ENCODE measurements around the gene TRNP1.
"Not testable (repeated sequence)": the region's sequence is repeated elsewhere in the genome, so short reads cannot be mapped to it uniquely, and the experiment has no call there.

The TRNP1 gene, protein sequence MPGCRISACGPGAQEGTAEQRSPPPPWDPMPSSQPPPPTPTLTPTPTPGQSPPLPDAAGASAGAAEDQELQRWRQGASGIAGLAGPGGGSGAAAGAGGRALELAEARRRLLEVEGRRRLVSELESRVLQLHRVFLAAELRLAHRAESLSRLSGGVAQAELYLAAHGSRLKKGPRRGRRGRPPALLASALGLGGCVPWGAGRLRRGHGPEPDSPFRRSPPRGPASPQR

DNA sequence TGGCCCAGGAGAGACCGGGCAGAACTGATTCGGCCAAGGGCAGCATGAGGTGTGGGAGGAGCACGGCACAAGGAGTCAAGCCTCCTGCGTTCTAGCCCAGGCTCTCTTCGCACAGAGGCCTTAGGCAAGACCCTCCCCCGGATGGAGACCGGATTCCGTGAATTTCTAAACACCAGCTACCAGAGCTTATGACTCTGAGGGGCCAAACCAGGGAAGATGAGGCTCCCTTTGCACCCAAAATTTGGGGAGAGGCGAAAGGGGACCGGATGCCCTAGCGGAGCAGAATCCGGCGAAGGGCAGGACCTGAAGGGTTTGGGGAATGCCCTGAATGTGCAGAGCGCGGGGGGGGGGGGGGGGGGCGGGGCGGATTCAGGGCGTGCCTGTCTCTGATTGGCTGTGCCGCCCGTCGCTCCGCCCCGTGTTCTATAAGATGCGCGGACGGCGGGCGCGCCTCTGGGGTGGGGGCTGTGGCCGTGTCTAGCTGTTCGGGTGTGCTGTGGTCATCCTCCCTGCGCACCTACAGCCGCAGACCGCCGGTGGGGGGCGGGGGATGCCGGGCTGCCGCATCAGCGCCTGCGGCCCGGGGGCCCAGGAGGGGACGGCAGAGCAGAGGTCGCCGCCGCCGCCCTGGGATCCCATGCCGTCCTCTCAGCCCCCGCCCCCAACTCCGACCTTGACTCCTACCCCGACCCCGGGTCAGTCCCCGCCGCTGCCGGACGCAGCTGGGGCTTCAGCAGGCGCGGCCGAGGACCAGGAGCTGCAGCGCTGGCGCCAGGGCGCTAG is at the start of gene TRNP1:
Gene TRNP1 (plus strand): TSS at position 456 of the 783 bp plus-strand sequence. CDS start 95 bp downstream, at position 551.
- DNase-seq, result peak; percentile 63

DNA sequence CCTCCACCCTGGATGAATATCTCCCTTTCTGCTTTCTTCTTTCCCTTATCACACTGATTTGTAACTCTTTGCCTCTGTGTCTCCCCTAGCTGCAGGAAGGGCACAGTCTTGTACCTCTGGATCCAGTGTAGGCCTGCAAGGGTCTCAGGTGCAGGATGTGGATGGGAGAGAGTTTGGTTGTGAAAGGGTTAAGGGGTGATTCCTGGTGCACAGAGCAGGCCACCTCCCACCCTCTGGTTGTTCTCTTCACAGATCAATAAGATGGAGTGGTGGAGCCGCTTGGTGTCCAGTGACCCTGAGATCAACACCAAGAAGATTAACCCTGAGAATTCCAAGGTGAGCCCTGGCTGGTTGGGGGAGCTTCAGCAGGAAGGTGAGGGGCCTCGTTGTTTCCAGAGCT is 48.4 kb upstream of the TRNP1 start:
- DNase-seq, result no peak

DNA sequence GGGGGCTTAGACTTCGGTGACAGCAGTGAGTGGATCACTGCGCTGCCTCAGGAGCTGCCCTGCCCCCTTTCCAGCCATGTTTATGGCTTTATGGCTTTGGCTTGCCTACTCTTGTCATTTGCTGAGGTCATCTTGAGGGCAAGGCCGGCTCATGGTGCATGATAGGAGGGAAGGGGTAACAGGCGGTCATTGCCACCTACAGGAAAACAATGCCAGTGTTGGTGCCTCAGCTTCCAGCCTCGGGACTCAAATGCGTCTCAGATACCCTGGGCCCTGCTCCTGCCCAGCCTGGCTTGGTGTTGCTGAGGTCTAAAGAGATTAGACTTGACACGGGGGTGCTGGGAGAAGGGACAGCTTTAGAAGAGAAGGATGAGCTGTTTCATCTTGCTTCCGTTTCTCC is 47.8 kb upstream of the TRNP1 start:
- DNase-seq, result no peak

DNA sequence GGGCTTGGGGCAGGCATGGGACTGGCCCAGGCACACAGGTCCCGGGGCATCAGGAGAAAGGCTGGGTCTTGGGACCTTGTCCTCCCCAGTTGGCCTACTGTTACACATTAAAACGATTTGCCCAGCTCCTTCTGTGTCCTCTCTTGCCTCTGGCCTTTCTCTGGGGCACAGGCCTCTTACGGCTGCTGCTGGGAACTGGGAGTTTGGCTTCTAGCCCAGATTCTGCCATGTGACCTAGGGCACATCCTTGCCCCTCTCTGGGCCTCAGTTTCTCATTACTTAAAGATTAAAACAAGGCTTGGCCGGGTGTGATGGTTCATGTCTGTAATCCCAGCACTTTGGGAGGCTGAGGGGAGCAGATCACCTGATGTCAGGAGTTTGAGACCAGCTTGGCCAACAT is 47.2 kb upstream of the TRNP1 start:
- DNase-seq, result no peak

DNA sequence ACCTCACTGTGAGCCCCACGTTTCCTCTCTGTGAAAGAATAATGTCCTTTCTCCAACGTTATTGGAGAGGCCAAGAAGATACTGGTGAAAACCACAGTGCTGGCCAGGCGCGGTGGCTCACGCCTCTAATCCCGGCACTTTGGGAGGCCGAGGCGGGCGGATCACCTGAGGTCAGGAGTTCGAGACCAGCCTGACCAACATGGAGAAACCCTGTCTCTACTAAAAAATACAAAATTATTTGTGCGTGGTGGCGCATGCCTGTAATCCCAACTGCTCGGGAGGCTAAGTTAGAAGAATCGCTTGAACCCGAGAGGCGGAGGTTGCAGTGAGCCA is 44.8 kb upstream of the TRNP1 start:
- DNase-seq, result not testable (repeated sequence)

DNA sequence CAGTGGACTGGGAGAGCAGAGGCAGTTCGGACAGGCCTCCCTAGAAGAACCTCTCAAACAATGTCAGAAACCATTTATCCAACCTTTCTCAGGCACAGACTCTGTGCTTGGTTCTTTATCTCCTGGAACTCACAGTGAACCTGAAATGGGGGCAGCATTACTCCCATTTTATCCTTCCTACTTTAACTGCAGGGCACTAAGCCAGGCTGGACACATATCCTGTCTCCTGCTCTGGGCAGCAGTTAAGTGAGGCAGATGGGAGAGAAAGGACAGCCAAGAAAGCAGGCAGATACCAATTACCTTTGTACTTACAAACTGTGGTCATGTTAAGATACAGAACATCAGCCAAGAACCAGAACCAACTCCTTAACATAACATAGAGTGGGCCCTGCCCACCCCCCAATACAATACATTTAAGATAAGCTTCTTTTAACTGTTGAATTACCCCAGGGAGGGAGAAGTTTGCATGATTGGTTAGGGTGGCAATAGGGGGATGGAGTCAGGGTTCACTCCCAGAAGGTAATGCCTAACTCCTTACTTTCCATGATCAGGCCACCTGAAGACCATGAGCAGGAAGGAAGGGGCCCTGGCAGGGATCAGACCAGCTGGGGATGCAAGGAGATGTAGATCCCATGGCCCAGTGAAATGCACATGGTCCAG is 44.1 kb upstream of the TRNP1 start:
- DNase-seq, result no peak

DNA sequence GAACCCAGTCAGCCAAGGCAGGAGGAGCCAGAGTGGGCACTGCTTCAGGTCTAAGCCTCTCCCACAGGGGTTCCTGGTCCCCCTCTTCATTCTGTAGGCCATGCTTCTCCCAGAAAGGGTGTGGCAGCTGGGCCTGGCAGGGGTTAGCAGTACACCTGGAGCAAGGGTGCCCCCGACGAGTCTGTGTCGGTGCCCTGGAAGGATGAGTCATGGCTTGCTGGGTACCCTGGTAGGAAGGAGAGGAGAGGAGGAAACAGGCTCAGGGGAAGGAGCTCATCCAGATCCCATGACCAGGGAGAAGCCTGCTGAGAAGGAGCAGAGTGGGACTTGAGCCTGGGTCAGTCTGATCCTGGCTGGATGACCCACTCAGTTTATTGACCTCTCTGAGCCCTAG is 43.6 kb upstream of the TRNP1 start:
- no peak for DNase-seq

DNA sequence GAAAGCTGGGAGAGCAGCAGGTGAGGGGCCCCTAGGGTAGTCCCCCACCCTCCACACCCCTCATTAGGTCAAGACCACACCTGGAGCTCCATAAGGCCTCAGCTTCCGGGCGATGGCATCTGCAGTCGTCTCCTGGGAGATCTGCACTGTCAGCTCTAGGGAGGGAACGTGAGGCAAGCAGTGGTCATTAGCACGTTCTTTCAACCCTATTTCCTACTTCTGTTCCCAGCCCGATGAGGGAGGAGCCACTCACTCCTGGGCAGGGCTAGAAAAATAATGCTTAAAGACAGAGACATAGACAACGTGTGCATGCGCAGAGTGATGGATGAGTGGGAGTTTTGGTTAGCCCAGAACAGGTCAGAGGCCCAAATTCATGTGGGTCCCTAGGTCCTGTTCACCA is 42.9 kb upstream of the TRNP1 start:
- no peak for DNase-seq

DNA sequence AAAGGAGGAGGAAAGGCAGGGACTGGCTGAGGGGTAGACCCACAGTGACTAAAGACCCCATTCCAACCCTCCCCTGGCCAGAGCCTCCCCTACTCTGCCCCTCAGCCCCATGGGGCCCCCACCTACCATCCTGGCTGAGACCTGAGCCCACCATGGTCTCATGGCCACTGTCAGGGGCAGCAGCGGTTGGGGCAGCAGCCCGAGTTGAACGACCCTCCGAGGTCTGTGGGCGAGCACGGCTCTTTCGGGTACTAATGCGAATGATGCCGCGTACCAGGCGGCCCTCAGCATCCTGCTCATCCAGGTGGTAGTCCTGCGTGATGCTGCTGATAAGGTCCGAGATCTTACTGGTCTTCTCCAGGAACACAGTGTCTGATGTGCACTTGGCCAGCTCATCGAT is 42.3 kb upstream of the TRNP1 start:
- DNase-seq, result no peak

DNA sequence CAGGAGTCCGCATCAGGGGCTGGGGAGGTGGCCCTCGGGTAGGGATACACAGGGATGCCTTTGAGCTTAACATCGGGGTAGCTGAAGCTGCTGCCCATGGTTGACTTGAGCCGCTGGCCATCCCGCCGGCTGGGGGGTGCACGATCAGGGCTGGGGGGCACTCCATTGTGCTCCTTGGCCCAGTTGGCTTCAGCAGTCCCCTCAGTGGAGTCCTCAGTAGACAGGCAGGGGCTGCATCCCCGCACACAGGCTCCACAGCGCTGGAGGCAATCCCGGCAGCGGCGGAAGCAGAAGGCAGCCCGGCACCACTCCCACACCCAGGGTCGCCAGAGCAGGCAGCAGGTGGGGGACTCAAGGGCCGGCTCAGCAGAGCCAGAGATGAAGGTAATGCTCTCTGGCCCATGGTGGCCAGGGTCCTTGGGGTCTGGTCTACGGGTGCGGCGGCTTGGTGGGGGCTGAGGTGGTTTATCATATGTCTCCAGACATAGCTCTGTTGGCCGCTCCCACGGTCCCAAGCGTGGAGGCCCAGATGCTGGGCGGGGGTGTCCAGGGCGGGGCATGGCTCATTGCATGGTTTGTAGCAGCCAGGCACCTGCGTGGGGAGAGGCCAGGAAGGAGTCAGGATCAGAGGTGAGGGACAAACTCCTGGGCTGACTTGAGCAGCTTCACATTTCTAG is 41.5 kb upstream of the TRNP1 start:
- no peak for DNase-seq

DNA sequence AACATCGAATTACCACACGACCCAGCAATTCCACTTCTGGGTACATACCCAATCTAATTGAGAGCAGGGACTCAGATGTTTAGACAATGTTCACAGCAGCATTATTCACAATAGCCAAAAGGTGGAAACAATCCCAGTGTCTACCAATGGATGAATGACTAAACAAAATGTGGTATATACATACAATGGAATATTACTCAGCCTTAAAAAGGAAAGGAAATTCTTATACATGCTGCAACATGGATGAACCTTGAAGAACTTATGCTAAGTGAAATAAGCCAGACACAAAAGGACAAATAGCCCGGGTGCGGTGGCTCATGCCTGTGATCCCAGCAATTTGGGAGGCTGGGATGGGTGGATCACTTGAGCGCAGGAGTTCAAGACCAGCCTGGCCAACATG is 40.1 kb upstream of the TRNP1 start:
- DNase-seq, result no peak

DNA sequence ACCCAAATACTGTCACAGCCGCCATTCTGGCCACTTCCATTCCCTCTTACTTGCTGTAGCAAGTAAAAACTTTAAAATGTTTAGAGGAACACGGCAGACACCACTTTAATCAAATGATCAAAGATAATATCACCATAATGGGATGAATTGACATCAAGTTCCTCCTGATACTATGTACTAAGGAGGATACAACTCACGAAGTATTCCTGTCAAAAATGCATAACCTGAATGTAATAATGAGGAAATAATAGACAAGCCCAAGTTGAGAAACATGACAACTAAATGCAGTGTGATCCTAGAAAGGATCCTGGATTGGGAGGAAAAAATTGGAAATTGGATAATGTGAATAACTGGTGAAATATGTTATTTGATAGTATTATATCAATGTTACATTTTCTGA is 37.2 kb upstream of the TRNP1 start:
- no peak for DNase-seq

DNA sequence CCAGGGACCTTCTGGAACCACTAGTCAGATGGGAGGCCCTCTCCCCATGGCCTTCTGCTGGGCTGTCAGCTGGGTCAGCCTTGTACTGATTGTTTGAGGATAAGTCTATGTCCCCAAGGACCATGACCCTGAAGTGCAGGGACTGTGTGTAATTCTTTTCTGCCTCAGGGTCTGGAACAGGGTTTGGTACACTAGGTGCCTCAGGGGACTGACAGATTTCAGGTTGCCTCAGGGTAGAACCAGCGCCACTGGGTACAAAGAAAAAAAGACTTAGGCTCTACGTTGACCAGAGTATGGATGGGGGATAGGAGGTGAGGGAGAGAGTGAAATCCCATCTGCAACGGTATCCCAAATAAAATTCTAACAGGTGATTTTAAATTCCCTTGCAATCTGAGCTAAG is 36.2 kb upstream of the TRNP1 start:
- no peak for DNase-seq

DNA sequence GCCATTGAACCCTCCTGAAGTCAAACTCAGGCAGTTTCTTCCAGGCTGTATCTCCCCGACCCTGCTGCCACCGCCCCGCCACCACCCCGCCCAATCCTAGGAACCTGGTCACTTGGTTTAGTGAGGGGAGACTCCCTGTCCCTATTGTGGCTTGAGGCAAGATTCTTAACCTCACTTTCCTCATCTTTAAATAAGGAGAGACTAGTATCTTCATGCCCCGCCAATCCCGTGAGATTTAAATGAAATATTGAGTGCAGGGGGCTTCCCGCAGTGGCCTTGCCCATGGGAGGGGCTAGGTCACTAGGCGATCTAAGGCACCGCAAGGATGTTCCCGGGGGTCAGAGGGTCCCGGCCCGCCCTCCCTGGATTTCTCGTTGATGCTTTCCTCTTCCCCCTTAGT is 34.2 kb upstream of the TRNP1 start:
- no peak for DNase-seq

DNA sequence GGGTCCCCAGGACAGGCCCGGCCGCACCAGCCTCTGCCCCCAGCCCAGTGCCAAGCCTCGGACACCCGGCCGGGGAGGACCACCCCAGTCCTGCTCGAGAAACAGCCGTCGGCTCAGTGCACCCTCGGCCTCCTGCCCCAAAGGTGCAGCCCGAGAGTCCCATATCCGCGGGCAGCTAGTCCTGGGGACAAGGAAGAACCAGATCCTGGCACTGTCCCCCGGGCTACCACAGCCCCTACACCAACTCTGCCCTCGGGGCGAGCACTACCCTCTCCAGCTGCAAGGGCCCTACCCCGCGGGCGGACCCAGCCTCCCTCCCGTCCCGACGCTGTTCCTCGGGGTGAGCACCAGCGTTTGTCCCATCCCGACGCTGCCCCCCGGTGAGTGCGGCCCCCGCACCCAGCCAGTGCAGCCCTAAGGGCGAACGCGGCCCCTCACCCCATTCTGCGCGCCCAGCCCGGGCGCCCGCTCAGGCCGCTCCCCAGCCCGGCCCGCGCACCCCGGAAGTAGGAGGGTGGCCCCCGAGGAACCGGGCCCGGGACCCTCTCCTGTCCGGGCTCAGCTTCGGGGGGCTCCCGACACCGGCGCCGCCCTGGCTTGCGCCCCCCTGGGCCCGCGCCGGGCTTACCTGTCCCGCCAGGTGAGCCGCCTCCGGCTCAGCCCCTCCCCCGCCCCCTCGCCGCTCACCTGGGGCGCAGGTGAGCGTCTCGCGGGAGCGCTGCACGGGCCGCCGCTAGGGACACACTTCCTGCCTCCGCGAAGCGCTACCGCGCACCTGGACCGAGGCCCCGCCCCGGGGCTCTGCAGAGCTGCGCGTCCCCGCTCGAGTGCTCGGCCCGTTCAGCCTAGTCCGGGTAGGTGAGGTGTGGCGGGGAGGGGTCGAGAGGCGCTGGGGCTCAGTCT is 33.5 kb upstream of the TRNP1 start, which contains the start of gene KDF1:
Gene KDF1 (minus strand): TSS at position 747 of the 903 bp plus-strand sequence. CDS start 8,088 bp downstream, outside the sequence.
- DNase-seq, result no peak

DNA sequence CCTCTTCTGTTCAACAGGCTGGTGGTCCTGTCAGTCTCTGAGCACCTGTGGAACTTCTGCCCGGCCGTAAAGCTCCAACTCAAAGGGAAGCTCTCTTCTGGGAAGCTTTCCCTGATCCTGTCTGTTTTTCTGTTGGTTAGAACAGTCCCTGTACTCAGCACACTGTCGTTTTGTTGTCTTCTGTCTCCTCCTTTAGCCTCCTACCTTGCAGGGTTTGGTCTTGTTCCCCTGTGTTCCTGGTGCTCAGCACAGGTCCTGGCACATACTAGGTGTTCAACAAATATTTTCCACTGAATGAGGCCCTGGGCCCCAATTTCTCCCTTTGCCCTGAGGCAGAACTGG is 32.9 kb upstream of the TRNP1 start:
- DNase-seq, result no peak

DNA sequence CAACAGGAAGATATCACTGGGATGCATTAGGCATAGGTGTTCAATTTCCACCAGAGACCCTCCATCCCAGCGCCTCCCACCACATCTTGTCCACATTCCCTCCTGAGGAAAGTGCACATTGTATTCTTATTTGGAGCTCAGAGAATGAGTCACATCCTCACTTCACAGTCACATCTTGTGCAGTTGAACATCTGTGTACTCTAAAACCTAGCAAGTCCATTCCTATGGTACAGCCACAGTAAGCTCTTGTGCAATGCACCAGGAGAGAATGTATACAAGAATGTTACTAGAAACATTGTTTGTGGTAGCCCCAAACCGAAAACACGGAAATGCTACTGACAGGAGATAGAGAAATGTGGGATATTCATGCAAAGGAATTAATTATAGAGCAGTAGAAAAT is 31.7 kb upstream of the TRNP1 start:
- DNase-seq, result peak; percentile 4

DNA sequence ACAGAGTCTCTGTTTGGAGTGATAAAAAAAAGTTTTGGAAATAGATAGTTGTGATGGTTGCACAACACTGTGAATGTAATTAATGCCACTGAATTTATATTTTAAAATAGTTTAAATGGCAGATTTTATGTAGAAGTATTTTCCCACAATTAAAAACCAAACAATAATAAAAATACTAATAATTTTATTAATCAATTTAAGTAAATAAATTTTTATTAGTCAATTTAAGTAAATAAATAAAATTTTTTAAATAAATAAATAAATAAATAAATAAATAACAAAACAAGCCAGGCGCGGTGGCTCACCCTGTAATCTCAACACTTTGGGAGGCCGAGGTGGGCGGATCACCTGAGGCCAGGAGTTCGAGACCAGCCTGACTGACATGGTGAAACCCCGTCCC is 28.3 kb upstream of the TRNP1 start:
- DNase-seq, result no peak

DNA sequence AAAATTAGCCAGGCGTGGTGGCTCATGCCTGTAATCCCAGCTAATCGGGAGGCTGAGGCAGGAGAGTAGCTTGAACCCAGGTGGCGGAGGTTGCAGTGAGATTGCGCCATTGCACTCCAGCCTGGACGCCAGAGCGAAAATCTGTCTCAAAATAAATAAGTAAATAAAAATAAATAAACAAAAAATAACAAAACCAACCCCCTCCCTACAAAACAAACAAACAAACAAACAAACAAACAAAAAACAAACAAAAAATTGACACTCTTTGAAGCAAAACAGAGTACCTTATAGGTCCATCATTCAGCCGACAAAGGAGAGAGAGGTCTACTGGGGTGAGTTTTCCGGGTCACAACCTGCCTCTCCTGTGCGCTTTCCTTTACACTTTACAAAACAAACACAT is 27.9 kb upstream of the TRNP1 start:
- DNase-seq, result no peak

DNA sequence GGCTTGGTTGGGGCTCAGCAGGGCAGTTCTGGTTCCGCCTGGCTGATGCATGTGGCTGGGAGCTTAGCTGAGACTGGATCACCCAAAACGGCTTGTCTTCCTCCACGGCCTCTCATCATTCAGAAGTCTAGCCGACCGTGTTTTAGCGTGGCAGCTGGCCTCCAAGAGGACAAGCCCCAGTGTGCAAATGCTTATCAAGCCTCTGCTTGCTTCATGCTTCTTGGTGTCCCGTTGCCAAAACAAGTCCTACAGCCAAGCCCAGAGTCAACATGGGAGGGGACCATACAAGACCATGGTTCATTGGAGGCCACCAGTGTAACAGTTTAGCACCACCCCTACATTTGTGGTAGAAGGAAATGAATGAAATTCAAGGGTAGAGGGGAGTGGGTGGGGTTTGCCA is 22.7 kb upstream of the TRNP1 start:
- DNase-seq, result no peak

DNA sequence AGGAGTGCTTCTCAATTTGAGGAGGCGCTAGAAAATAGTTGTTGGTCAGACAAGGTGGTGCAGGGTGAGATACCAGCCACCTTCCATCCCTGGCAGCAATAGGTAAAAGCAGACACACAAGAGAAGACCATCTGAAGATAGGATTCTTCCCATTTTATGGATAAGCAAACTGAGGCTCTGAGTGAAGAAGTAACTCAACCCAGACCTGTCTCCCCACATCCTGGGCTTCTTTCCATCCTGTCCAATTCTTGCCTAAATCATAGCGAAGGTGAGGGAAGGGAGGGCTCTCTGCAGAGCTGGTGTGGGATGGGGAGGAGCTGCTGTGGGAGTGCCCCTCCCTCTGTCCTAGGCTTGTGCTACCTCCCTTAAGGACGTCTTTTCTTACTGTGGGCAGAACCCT is 21.9 kb upstream of the TRNP1 start:
- no peak for DNase-seq

DNA sequence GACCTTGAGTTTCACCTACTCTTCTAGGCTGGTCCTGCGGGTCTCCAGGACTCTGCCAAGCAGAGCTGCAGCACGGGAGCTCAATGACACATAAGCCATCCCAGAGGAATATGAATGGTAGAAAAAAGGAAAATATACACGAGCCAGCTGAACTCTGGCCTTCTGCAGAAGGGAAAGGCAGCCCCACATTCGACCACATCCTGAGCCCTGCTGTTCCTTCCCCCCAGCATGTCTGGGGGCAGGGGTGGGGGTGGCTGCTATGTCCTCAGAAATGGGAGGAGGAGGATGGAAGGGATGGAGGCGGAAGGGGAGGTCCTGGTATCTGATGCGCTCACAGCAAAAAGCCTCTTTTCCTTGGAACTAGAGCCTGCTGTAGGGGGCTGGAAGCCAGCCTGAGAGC is 21.1 kb upstream of the TRNP1 start:
- DNase-seq, result no peak

DNA sequence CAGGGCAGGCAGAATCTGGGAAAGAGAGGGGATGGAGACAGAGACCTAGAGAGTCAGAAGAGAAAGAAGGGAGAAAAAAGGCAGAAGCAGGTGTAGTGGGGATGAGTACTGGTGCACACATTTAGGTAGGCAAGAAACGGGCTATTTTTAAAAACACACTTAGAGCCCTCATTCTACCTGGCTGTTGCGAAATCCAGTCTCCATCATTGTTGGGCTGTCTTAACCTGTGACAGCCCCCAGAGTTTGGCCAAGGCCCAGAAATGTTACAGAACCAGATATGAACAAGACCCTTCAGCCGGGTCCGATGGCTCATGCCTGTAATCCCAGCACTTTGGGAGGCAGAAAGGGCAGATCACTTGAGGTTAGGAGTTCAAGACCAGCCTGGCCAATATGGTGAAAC is 20.7 kb upstream of the TRNP1 start:
- DNase-seq, result no peak
